CD14-positive monocyte (primary cell): ENCODE data around the gene INTS6. TPM values are rescaled to one million over a fixed set of nuclear protein-coding genes. Genes with fewer than 3 reads are reported as not detected.
"Not testable (repeated sequence)": the region's sequence is repeated elsewhere in the genome, so short reads cannot be mapped to it uniquely, and the experiment has no call there.

Source experiments
- DNase-seq, 3 donors: peaks; one replicate each; pipeline ENCODE4 v3.0.0-alpha.2; 2011 to 2022
- H2AFZ ChIP-seq: 2 replicates; pipeline ENCODE4 v1.6.0; 2012; ENCODE audit warnings: mild to moderate bottlenecking, low read depth, low read length, inconsistent platforms; ENCODE audit not compliant: insufficient read depth, poor library complexity, severe bottlenecking
- H3K27ac ChIP-seq, 2 donors: 1 replicate in 1 of 2; 2 replicates in 1 of 2; pipeline ENCODE4 v1.5.1; 2012 to 2013; ENCODE audit warnings: low read length in 2 of 2, control low read depth in 1 of 2, inconsistent platforms in 1 of 2, low read depth in 1 of 2, mild to moderate bottlenecking in 1 of 2
- H3K27me3 ChIP-seq, 2 donors: one replicate each; pipeline versions ENCODE4 v1.6.0 to v1.6.1; 2011 to 2013; ENCODE audit warnings: low read length in 2 of 2; ENCODE audit not compliant: control insufficient read depth in 2 of 2, insufficient read depth in 2 of 2
- H3K36me3 ChIP-seq, 2 donors: replicated peaks in 1 of 2; 1 replicate in 1 of 2; 2 replicates in 1 of 2; pipeline versions ENCODE4 v1.5.1 to v1.6.1; 2012 to 2013; ENCODE audit warnings: low read length in 2 of 2, control low read depth in 1 of 2, inconsistent platforms in 1 of 2, mild to moderate bottlenecking in 1 of 2; ENCODE audit not compliant: insufficient read depth in 2 of 2, control insufficient read depth in 1 of 2
- H3K4me1 ChIP-seq, 2 donors: 1 replicate in 1 of 2; 2 replicates in 1 of 2; pipeline versions ENCODE4 v1.5.1 to v1.6.1; 2012 to 2013; ENCODE audit warnings: low read length in 2 of 2, control low read depth in 1 of 2, inconsistent platforms in 1 of 2, mild to moderate bottlenecking in 1 of 2, moderate library complexity in 1 of 2; ENCODE audit not compliant: insufficient read depth in 2 of 2, control insufficient read depth in 1 of 2
- H3K4me2 ChIP-seq: replicated peaks from 2 replicates; pipeline ENCODE3; 2012; ENCODE audit warnings: low read length, moderate library complexity, mild to moderate bottlenecking; ENCODE audit not compliant: poor library complexity, severe bottlenecking; ENCODE audit errors: extremely low read depth
- H3K4me3 ChIP-seq, 3 experiments: fragments of 200-600 bp in 1 of 3; sonication (generic) in 1 of 3; replicated peaks in 1 of 3; 1 replicate in 2 of 3; 2 replicates in 1 of 3; pipeline ENCODE4 v1.5.1; 2011 to 2013; ENCODE audit warnings: low read length in 3 of 3, mild to moderate bottlenecking in 3 of 3, control low read depth in 2 of 3, low read depth in 2 of 3, inconsistent platforms in 1 of 3, moderate library complexity in 1 of 3
- H3K79me2 ChIP-seq: 2 replicates; pipeline ENCODE4 v1.6.0; 2012; ENCODE audit warnings: mild to moderate bottlenecking, control low read depth, inconsistent platforms, low read length, moderate library complexity; ENCODE audit not compliant: insufficient read depth
- H3K9ac ChIP-seq: 2 replicates; pipeline ENCODE4 v1.6.0; 2017; ENCODE audit warnings: low read length, mild to moderate bottlenecking; ENCODE audit not compliant: insufficient read depth, poor library complexity, severe bottlenecking
- H3K9me3 ChIP-seq, 2 donors: replicated peaks in 1 of 2; 1 replicate in 1 of 2; 2 replicates in 1 of 2; pipeline versions ENCODE4 v1.5.1 to v1.6.1; 2012 to 2013; ENCODE audit warnings: low read length in 2 of 2, control low read depth in 1 of 2; ENCODE audit not compliant: control insufficient read depth in 1 of 2, insufficient read depth in 1 of 2
- H4K20me1 ChIP-seq: 2 replicates; pipeline ENCODE4 v1.6.0; 2012; ENCODE audit warnings: mild to moderate bottlenecking, low read length, control low read depth, moderate library complexity; ENCODE audit not compliant: insufficient read depth
- H3K27ac Mint-ChIP-seq, 7 donors: one replicate each; pipeline ENCODE4 v1.8.0; 2020; ENCODE audit warnings: mild to moderate bottlenecking in 7 of 7, mixed read lengths in 7 of 7, moderate library complexity in 6 of 7, inconsistent platforms in 2 of 7
- H3K27me3 Mint-ChIP-seq, 3 donors: one replicate each; pipeline ENCODE4 v1.8.0; 2021 to 2022; ENCODE audit warnings: low read depth in 3 of 3, mild to moderate bottlenecking in 3 of 3, mixed read lengths in 3 of 3, moderate library complexity in 3 of 3, inconsistent platforms in 1 of 3
- H3K36me3 Mint-ChIP-seq, 2 donors: one replicate each; pipeline ENCODE4 v1.8.0; 2020; ENCODE audit warnings: mixed read lengths in 2 of 2, inconsistent platforms in 1 of 2, mild to moderate bottlenecking in 1 of 2
- H3K4me1 Mint-ChIP-seq: one replicate; pipeline ENCODE4 v1.8.0; 2020; ENCODE audit warnings: mild to moderate bottlenecking, mixed read lengths
- H3K4me3 Mint-ChIP-seq, 2 donors: one replicate each; pipeline ENCODE4 v1.8.0; 2020; ENCODE audit warnings: mild to moderate bottlenecking in 2 of 2, mixed read lengths in 2 of 2, moderate library complexity in 1 of 2
- H3K9me3 Mint-ChIP-seq, 7 donors: one replicate each; pipeline ENCODE4 v1.8.0; 2020 to 2022; ENCODE audit warnings: mixed read lengths in 7 of 7, mild to moderate bottlenecking in 6 of 7, moderate library complexity in 6 of 7, inconsistent platforms in 2 of 7
- CTCF ChIP-seq: fragments of 200-600 bp; IDR thresholded peaks from one replicate; pipeline ENCODE4 v1.8.0; 2022; ENCODE audit warnings: antibody characterized with exemption, mild to moderate bottlenecking
- WGBS: methylation state at CpG from one replicate; pipeline ENCODE4 v1.1.5; 2013; ENCODE audit warnings: missing lambda C conversion rate; ENCODE audit not compliant: insufficient coverage; 5-methylcytosine and 5-hydroxymethylcytosine counted together
- intact Hi-C, 2 donors: fragments of 100-400 bp; cut with micrococcal nuclease; formaldehyde crosslinking; loops; one replicate each; pipeline versions ENCODE4 v1.15.0 to v1.15.1; 2023
- polyA plus RNA-seq, 3 donors: library from polyadenylated mRNA; depleted of rRNA in 1 of 3; unstranded in 2 of 3; stranded (reverse) in 1 of 3; fragments of 300-500 nt in 2 of 3; fragments of >200 nt in 1 of 3; fragmentation: Illumina TruSeq in 2 of 3; gene quantifications; 1 replicate in 2 of 3; 2 replicates in 1 of 3; pipeline ENCODE4 v1.2.3, GENCODE V29; 2012 to 2021

INTS6 gene
- polyA plus RNA-seq, 3 donors: 10.8 to 13.2 (median 11.6) TPM

GRCh38 chr13:51417716-51418115, 35.1 kb downstream of the INTS6 start:
- no peak overlapping the region for H3K27ac ChIP-seq
- intact Hi-C loops: no loop called here
- H3K79me2 ChIP-seq: peaks cover 19% of the 10 kb centered on the region
- Mint-ChIP-seq H3K4me3 (no peak overlapping the region), H3K9me3 (peaks cover 7 to 13% (median 9%) of the 10 kb centered on the region in 7 donors), H3K4me1 (peaks cover 22% of the 10 kb centered on the region), H3K27me3 (no peaks in the 10 kb centered on the region), H3K27ac (no peak overlapping the region), H3K36me3 (peaks cover 50 to 72% of the 10 kb centered on the region in 2 donors)
- WGBS: no CpG with 5 or more reads among the region's 4 CpGs
- no peak for DNase-seq
- H3K36me3 ChIP-seq: peaks cover 31 to 63% of the 10 kb centered on the region in 2 donors
- TF ChIP-seq CTCF: no peak
- H3K9ac ChIP-seq: no peak overlapping the region
- peaks cover 12 to 16% of the 10 kb centered on the region in 2 donors for H3K4me1 ChIP-seq
- H3K4me2 ChIP-seq: no peak overlapping the region
- no peak overlapping the region for H3K4me3 ChIP-seq
- H2AFZ ChIP-seq: no peak overlapping the region
- peaks cover 45% of the 10 kb centered on the region for H4K20me1 ChIP-seq
- no peaks in the 10 kb centered on the region for H3K27me3 ChIP-seq
- peaks cover 0 to 3% of the 10 kb centered on the region in 2 donors for H3K9me3 ChIP-seq

- H3K27ac ChIP-seq: no peak overlapping the region
- H3K27me3 Mint-ChIP-seq: no peaks in the 10 kb centered on the region
- no peaks in the 10 kb centered on the region for H3K27me3 ChIP-seq
- H3K9me3 Mint-ChIP-seq: peaks cover 7 to 13% (median 9%) of the 10 kb centered on the region in 7 donors
- no peak overlapping the region for H3K4me3 ChIP-seq
- intact Hi-C loops: no loop called here
- peaks cover 19% of the 10 kb centered on the region for H3K4me1 Mint-ChIP-seq
- H3K79me2 ChIP-seq: peaks cover 21% of the 10 kb centered on the region
- peaks cover 0 to 3% of the 10 kb centered on the region in 2 donors for H3K9me3 ChIP-seq
- peaks cover 39% of the 10 kb centered on the region for H4K20me1 ChIP-seq
- H3K9ac ChIP-seq: no peak overlapping the region
- peaks cover 12 to 16% of the 10 kb centered on the region in 2 donors for H3K4me1 ChIP-seq
- H3K4me3 Mint-ChIP-seq: no peak overlapping the region
- TF ChIP-seq CTCF: no peak
- peaks cover 48 to 75% of the 10 kb centered on the region in 2 donors for H3K36me3 Mint-ChIP-seq
- peaks cover 36 to 64% of the 10 kb centered on the region in 2 donors for H3K36me3 ChIP-seq
- H3K27ac Mint-ChIP-seq: no peak overlapping the region
- H3K4me2 ChIP-seq: no peak overlapping the region
- DNase-seq: no peak
- H2AFZ ChIP-seq: no peak overlapping the region
Observed at GRCh38 chr13:51416107-51416506, 36.7 kb downstream of the INTS6 start.

GRCh38 chr13:51415339-51415738, 37.5 kb downstream of the INTS6 start:
- H2AFZ ChIP-seq, H3K4me3 ChIP-seq, H3K4me2 ChIP-seq, H3K9me3 ChIP-seq, intact Hi-C loops, H3K4me3 Mint-ChIP-seq, DNase-seq, H3K27me3 Mint-ChIP-seq, H3K27ac Mint-ChIP-seq, H3K27me3 ChIP-seq, H3K9ac ChIP-seq, H3K27ac ChIP-seq: not testable (repeated sequence)
- Histone ChIP-seq H3K4me1 (peaks cover 12 to 16% of the 10 kb centered on the region in 2 donors), H4K20me1 (peaks cover 34% of the 10 kb centered on the region), H3K36me3 (peaks cover 35 to 59% of the 10 kb centered on the region in 2 donors), H3K79me2 (peaks cover 16% of the 10 kb centered on the region)
- peaks cover 7 to 13% (median 9%) of the 10 kb centered on the region in 7 donors for H3K9me3 Mint-ChIP-seq
- H3K4me1 Mint-ChIP-seq: peaks cover 17% of the 10 kb centered on the region
- no CpG with 5 or more reads among the region's 1 CpG for WGBS
- peaks cover 46 to 75% of the 10 kb centered on the region in 2 donors for H3K36me3 Mint-ChIP-seq
